ENCODE results near the gene RPL37A.

The RPL37A gene

DNA sequence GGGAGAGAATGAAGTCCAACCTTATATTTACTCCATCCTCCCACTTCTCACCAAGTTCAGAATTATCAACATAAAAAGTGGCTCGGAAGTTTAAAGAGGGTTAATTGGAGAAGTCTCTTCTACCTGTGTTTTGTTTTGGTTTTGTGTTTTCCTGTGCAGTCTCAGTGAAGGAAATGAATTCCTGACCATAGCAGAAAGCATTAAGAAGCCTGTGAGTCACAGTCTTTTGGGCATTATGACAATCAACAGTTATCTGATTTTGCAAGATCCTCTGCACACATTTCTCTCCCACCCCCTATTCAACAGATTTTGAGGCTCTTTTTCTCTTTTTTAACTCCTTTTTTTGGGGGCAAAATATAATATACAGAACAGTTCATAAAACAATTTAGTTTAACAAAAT, 8.6 kb upstream of the RPL37A start:
- no peak for DNase-seq (ENCODE audit: low read depth)

DNA sequence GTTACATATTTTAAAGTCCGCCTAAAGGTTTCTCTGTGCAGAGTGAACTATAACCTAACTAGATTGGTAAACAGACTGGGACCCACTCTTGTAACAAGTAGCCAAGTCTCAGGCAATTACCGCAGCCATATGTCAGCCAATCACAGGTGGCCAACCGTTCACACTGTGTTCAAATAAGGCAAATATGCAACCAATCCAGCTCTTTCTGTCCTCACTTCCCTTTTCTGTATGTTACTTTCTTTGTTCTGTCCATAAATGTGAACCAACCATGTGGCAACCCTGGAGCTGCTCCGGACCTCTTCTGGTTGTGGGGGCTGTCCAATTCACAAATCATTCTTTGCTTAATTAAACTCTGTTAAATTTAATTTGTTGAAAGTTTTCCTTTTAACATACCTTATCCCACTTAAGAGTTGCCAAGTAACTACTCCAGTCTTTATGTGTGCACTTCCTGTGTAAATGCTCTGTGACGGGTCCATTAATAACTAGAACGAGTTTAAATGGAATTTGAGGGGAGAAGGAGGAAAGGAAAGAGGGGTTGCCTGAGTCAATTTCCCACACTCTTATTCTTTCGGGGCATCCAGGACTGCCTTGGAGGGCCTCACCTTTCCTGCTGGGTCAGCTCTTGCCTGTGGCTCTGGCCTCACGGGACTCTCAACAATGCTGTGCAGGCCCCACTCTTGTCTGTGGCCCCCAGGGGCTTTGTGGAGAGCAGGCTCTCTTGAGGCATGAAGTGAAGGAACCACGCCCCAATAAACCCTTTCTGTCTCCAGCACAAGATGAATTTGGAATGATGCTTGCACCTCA, 6.6 kb upstream of the RPL37A start:
- no peak for DNase-seq (ENCODE audit: low read depth)

DNA sequence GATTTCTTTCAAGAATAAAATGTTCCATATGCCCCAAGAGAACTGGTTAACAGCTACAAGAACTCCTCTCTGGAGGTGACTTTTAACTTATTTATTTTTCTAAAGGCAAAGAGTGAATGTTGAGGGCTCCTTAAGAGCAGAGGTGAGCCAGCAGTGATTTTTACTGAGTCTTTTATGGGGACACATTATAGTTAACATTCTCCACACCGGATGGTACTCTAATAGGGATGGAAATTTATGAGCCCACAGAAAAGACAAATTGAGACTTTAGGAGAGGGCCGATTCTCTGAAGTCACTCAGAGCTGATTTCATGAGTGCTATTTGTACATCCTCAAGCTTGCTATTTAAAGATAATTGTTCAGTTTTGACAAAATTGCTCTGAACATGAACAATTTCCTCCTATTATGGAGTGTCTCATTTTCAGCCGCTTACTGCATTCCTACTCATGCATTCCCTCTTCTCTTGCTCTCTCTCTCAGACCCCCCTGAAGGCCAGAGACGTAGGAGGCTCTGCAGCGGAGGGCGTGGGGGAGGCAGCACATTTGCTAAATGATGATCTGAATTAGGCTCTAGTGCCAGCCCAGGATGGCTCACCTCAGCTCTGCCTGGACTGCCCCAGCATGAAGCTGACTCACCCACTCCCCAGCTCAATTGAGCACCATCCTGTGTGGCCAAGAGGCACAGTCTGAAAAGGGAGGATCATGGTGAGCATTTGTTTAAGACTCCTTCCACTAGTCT, 5.9 kb upstream of the RPL37A start:
- DNase-seq (ENCODE audit: low read depth): no peak

DNA sequence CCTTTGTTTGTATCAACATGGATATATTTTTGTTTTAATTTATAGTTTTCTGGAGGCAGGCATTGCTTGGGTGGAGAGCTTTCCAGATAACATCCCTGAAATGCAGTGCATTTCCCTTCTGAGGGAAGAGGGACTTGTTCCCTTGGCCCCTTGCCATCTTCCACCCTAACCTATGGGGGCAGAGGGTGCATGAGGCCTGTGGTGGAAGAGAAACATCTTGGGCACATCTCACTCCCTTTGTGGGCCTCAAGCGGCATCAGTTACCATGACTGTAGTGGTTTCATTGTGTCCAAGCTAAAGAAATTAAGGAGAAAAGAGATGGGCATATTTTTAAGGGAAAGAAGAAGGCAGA, 5.3 kb upstream of the RPL37A start:
- no peak for DNase-seq (ENCODE audit: low read depth)

DNA sequence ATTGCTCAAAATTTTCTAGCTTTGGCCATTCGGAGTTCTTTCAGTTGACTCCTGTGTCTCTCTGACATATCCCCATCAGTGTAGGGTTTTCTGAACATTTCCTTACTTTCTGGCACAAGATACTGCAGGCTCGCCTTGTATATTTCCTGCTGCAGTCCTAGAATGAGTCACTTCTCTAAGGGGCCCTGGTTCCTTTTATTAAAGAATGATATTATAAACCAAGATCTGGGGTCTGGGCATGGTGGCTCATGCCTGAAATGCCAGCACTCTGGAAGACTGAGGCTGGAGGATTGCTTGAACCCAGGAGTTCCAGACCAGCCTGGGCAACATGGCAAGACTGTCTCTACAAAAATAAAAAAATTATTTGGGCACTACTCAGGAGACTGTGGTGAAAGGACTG, 3.0 kb upstream of the RPL37A start:
- DNase-seq (ENCODE audit: low read depth): no peak

DNA sequence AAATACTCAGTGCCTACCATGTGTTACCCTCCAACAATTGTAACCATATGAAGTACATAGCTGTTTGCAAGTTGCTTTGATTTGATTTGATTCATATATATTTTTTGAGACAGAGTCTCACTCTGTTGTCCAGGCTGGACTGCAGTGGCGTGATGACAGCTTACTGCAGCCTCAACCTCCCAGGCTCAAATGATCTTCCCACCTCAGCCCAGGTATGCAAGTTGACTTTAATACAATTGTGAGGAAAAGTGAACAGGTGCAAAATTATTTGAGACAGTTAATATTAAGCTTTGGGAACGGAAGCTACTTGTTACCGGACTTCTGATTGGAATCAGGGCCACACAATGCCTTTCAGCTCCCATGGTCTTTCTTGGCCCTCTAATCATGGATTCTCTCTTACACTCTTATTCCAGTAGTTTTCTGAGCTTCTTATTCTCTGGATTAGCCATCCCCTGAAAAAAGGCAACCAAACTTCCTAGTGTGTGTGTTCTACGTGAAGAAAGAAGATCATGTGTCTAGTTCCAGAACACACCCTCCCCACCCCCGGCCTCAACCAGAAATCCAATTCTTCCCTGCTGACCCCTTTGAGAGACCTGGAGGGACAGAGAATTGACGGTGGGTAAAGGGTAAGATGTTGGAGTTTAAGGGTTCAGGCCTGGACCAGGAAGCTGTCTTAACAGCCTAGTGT, 1.1 kb upstream of the RPL37A start:
- DNase-seq (ENCODE audit: low read depth): no peak

DNA sequence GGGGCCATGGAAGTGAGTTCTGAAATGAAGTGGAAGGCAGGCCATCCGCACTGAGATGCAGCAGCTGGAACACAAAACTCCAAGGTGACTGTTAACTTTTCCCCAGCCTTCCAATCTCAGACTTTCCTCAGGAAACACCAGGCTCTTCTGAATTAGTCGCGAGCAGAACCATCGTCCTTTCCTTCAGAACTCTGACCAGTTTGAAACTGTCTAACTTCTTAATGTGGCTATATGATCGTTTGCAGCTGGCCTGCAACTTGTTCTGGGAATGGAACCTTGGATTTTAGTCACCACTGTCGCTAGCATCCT, 620 bp upstream of the RPL37A start:
- DNase-seq (ENCODE audit: low read depth): no peak

DNA sequence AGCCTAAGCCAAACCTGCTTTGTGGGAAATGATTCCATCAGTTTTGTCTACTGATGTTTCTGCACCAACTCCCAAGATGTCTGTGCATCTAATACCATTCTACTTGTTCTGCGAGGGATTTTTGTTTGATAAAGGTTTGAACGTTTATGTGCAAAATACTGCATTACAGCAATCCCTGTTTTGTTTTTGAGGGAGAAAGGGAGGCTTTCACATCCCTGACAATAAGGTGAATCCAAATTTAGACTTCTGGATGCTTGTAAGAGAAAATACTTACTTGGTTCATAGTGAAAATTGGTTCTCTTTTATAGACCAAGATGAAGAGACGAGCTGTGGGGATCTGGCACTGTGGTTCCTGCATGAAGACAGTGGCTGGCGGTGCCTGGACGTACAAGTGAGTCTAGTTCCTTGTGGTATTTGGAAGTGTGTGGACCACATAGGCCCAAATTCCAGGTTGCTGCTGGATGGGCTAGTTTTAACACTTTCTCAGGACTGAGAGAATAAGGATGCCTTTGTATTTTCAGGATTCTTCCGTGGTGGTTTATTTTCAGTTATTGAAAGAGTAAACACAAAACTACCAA, 1.1 kb downstream of the RPL37A start:
- peak; percentile 18 for DNase-seq (ENCODE audit: low read depth)

DNA sequence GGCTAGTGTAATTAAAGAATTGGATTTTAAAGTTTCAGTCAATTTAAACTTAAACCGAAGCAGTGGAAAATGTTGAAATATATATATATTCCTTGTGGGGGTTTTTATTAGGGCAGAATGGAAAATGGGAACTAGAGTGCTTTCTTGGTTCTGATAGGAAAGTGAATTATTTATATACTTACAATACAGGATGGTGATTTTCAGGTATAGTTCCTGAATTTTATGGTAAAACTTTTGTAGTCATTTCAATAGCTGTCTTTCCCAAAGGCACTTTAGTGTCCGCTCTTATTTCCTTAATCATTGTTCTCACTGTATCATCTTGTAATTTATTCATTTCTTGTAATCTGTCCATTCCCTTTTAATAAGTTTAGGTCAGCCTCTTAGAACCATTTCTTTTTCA, 1.9 kb downstream of the RPL37A start:
- DNase-seq (ENCODE audit: low read depth): no peak

DNA sequence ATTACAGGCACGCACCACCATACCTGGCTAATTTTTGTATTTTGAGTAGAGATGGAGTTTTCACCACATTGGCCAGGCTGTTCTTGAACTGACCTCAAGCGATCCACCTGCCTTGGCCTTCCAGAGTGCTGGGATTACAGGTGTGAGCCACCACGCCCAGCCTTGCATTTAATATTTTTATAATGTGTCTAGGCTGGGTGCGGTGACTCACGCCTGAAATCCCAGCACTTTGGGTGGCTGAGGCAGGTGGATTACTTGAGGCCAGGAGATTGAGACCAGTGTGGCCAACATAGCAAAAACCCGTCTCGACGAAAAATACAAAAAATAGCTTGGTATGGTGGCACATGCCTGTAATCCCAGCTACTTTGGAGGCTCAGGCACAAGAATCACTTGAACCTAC, 3.2 kb downstream of the RPL37A start:
- no peak for DNase-seq (ENCODE audit: low read depth)

DNA sequence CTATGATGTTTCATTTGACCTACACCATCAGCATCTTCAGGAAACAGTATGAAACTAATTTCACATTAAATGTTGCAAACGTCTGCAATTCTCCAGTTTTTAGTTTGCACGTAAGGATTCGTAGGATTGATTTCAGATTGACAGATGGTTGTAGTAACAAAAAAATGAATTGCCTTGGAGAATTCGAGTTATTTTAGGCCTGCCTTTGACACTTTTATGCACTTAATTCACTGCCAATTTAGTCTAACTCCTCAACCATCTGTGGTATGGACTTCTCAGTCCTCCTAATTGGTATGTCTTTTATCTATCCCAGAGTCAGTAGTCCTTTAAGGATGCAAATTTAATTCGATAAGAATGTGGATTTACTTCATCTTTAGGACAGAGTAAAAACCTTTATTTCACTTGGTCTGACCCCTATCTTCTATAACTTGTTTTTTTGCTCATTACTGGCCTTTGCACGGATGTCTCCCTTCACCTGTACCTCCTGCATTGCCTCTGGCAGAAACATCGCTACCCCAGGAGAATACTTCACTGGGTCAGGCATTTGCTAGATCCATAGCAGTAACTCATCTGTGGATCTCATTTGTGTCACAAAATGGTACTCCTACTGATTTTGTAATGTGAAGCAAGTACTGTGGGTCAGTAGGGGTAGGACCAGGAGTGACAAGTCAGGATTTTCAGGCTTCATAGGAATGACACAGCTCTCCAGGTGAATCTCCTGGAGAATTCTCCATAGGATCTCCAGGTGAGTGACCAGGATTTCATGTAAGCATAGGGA, 3.9 kb downstream of the RPL37A start:
- no peak for DNase-seq (ENCODE audit: low read depth)

DNA sequence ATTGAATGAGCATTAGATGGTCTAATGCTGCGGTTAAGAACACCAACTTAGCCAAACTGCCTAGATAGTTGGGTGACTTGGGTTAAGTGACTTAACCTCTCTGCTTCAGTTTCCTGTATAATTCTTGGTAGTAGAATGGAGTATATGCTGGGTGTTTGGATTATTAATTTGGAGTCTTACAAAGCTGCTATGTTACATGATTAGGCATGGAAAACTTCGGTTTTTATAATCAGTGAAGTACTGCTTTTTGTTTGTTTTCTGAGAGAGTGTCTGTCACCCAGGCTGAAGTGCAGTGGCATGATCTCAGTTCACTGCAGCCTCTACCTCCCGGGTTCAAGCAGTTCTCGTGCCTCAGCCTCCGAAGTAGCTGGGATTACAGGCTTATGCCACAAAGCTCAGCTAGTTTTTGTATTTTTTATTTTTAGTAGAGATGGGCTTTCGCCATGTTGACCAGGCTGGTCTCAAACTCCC, 4.5 kb downstream of the RPL37A start:
- DNase-seq (ENCODE audit: low read depth): no peak

DNA sequence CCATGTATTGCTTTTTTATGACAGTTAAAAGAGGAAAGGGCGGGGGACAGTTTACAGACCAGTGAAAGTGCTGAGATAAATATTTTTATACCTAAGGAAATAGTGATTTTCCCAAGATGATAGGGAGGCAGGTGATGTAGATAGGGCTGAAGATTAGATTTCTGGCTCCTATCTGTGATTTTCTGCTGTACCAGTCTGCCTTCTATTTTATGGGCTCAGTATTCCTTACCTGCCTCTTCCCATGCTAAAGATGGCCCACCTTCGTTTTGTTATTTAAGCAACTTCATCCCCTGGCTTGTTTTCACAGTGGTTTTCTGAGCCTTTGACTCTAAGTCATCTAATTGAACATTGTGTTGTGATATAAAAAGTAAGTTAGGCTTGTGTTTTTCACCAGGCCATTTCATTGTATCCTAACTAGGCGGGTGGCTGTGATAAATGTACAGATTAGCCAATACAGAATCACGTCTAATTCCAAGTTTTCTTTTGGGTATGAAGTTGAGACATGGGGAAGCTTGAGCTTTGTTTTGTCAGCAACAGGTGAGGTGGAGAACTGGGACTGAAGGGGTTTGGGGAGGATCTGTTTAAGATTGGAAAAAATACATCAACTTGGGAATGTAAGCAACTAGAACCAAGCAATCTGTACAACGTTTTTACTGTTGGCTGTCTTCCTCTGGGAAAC, 5.2 kb downstream of the RPL37A start:
- DNase-seq (ENCODE audit: low read depth): no peak

DNA sequence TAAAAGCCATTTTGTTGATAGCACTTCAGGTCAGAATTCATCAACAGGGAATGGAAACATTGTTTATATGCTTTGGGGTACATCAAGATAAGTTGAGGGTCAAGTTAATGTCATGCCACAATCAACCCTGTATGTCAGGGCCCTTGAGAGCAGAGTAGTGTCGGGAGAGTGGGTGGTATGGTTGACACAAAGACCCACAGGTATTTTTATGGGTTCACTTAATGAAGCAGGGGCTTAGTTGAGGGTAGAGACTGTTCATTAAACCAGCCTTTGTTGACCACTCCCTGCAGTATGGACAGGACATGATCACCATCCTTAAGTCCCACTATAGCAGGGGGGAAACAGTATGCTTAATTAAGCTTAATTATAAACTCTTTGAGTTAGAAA, 5.7 kb downstream of the RPL37A start:
- DNase-seq (ENCODE audit: low read depth): no peak

DNA sequence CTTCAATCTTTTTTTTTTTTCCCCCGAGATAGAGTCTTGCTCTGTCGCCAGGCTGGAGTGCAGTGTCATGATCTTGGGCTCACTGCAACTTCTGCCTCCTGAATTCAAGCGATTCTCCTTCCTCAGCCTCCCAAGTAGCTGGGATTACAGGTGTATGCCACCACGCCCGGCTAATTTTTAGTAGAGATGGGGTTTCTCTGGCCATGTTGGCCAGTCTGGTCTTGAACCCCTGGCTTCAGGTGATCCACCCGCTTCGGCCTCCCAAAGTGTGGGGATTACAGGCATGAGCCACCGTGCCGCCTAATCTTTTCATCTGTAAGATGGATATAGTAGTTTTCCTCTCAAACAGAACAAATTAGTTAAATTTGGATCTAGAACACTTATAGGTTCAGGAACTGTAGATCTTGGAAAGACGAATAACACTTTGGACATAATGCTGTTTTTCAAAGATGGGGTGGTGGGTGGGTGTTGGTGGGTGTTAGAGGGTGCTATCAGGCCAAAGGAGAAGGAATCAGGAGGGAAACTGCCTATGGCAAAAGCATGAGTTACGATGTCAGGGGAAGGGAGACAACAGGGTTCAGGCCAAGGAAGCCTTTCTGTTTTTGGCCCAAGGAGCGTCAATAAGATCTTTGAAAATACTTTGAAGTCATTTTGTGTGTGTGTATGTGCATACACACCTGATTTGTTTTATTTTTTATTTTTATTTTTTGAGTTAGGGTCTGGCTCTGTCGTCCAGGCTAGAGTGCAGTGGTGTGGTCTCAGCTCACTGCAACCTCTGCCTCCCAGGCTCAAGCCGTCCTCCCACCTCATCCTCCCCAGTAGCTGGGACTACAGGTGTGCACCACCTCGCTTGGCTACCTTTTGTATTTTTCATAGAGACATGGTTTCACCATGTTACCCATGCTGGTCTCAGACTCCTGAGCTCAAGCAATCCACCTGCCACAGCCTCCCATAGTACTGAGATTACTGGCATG, 6.8 kb downstream of the RPL37A start:
- no peak for DNase-seq (ENCODE audit: low read depth)

DNA sequence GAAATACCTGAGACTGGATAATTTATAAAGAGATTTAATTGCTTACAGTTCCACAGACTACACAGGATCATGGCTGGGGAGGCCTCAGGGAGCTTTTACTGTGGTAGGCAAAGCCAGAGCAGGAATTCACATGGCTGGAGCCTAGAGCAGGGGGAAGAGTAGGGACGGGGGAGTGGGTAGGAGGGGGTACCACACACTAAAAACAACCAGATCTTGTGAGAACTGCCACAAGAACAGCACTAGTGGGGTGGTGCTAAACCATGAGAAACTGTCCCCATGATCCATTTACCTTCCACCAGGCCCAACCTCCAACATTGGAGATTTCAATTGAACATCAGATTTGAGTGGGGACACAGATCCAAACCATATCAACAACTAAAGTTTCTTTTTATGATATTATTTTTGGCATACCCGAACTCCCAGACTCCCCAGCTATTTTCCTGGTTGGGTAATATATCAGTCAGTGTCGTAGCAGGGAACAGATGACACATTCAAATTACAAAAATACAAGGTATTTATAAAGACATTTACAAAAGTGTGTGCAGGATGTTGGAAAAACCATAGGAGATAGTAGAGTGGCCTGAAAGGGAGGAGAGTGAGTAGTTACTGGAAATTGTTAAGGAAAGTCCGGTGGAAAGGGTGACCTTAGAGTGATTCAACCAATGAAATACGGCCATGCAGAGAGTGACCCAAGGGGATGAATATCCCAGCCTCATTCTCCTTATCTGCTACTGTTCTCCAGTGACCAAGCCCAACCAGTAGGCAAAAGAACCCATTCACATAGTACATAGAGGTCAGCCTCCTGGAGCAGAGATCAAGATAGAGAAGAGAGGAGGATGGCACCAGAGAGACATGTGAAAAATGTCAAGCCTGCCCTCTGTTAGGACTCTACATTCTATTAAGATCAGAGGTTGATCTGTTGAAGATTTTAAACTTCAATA, 8.8 kb downstream of the RPL37A start:
- DNase-seq (ENCODE audit: low read depth): no peak

DNA sequence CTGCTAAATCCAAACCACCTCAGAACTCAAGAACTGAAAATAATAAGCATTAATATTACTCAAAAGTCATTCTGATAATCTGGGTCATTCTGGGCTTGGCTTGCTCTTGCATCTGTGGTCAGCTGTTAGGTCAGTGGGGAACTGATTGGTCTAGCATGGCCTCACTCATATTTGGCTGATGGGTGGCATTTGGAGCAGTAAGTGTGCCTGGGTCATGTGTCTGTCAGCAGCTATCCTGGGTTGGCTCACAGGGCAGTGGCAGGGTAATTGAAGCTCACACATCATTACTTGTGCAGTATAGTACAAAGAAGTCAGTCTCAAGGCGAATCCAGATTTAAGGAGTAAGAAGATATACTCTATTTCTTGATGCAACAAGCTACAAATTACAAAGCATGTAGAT, 9.6 kb downstream of the RPL37A start:
- DNase-seq (ENCODE audit: low read depth): no peak

DNA sequence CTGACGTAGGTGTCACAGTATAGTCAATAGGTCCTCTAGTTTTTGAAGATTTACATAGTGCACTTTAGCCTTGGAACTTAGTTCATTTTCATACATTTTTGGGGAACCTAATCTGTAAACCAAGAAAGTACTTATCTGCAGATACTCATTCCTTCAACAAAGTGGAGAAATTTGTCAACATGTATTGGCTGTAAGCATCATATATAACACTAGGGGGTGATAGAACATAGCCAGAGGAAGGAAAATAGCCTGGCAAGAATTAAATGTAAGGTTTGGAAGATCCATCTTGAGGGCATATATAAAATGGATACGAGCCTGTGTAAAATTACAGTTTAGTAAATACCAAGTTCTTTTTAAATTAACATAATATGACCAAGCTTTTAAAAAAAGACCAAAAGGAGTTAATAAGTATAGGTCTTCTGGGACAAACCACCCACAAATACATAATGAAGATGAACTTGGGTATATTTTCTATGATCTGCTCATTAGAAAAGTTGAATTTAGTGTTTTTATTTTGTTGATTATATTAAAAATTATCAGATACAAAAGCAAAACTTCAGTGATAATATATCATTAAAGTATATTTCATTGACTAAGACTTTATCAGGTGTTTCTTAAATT, 18.2 kb downstream of the RPL37A start:
- no peak for DNase-seq (ENCODE audit: low read depth)
